A673 (cell line): ENCODE measurements around the gene BTBD18. TPM values are rescaled to one million over a fixed set of nuclear protein-coding genes. Genes with fewer than 3 reads are reported as not detected.
A peak's percentile ranks its signal among the peaks of the same experiment; 100 is the strongest.

Experiments
- BruUV-seq: library from RNA; stranded (reverse); fragments of 400-500 nt; replicated peaks from 2 replicates; lab custom pipeline; 2021; lab: Mats Ljungman, UMichigan
- CTCF ChIA-PET: fragments of 300-600 bp; sonication (Branson Sonifier 250); formaldehyde crosslinking; loops from one replicate; lab custom pipeline; 2022; ENCODE audit warnings: antibody characterized with exemption; lab: Charles Lee
- POLR2A ChIA-PET: fragments of 300-600 bp; sonication (Branson Sonifier 250); formaldehyde crosslinking; loops from one replicate; lab custom pipeline; 2022; ENCODE audit warnings: antibody characterized with exemption; ENCODE audit not compliant: low non-redundant PET; lab: Charles Lee
- DNase-seq: peaks from one replicate; pipeline ENCODE4 v3.0.0-alpha.2; 2015; ENCODE audit warnings: low spot score
- H3K27ac ChIP-seq: fragments of 200-600 bp; sonication (generic); 2 replicates; pipeline ENCODE4 v1.5.1; 2016; ENCODE audit warnings: mixed run types, low read depth, mild to moderate bottlenecking, mixed read lengths, antibody characterized with exemption, low read length; ENCODE audit not compliant: poor library complexity, severe bottlenecking
- H3K27me3 ChIP-seq: fragments of 200-600 bp; sonication (generic); replicated peaks from 2 replicates; pipeline ENCODE4 v1.6.1; 2017; ENCODE audit warnings: mixed run types, low read depth, mild to moderate bottlenecking, mixed read lengths, antibody characterized with exemption, low read length; ENCODE audit not compliant: insufficient read depth, poor library complexity
- H3K36me3 ChIP-seq: fragments of 200-600 bp; sonication (generic); 2 replicates; pipeline ENCODE4 v1.6.1; 2016; ENCODE audit warnings: mixed run types, mild to moderate bottlenecking, mixed read lengths, antibody characterized with exemption, low read length; ENCODE audit not compliant: insufficient read depth, poor library complexity, severe bottlenecking
- H3K4me1 ChIP-seq: fragments of 200-600 bp; sonication (generic); 2 replicates; pipeline ENCODE4 v1.6.1; 2017; ENCODE audit warnings: mixed run types, mild to moderate bottlenecking, mixed read lengths, antibody characterized with exemption, low read length; ENCODE audit not compliant: insufficient read depth, poor library complexity, severe bottlenecking
- H3K4me3 ChIP-seq: fragments of 200-600 bp; sonication (generic); 2 replicates; pipeline ENCODE4 v1.5.1; 2016; ENCODE audit warnings: low read depth, mixed run types, mild to moderate bottlenecking, mixed read lengths, low read length; ENCODE audit not compliant: poor library complexity, severe bottlenecking
- H3K9me3 ChIP-seq: fragments of 200-600 bp; sonication (generic); 2 replicates; pipeline ENCODE4 v1.6.1; 2016; ENCODE audit warnings: mixed run types, low read depth, mild to moderate bottlenecking, mixed read lengths, antibody characterized with exemption, low read length; ENCODE audit not compliant: poor library complexity, severe bottlenecking
- CTCF ChIP-seq: fragments of 300-800, 200-600 bp; sonication (generic); conservative IDR thresholded peaks from 2 replicates; pipeline ENCODE4 v1.5.1; 2017; ENCODE audit warnings: low read depth, mild to moderate bottlenecking, antibody characterized with exemption, low read length, moderate library complexity, mixed read lengths
- EZH2 ChIP-seq: fragments of 200-600 bp; sonication (generic); IDR thresholded peaks from 2 replicates; pipeline ENCODE4 v1.6.1; 2017; ENCODE audit warnings: borderline replicate concordance, low read depth, mild to moderate bottlenecking, mixed read lengths, antibody characterized with exemption, low read length; ENCODE audit not compliant: poor library complexity, severe bottlenecking
- intact Hi-C: fragments of 100-400 bp; cut with micrococcal nuclease; formaldehyde crosslinking; loops from one replicate; pipeline ENCODE4 v1.10.0; 2022; ENCODE audit not compliant: unreplicated experiment
- total RNA-seq: library from RNA; stranded (reverse); gene quantifications from 2 replicates; pipeline ENCODE4 v1.2.3, GENCODE V29; 2021

The BTBD18 gene
- total RNA-seq, 1 experiment from 2014 or later: not detected

- TF ChIP-seq EZH2: no peak
- peak; percentile 46; the same call in 1 of the 2 replicates for TF ChIP-seq CTCF
- Histone ChIP-seq H3K27ac (peak overlapping the region; percentile 98), H3K4me1 (peaks cover 20% of the 10 kb centered on the region), H3K4me3 (peak overlapping the region; percentile 84), H3K9me3 (no peaks in the 10 kb centered on the region), H3K36me3 (no peaks in the 10 kb centered on the region), H3K27me3 (no peaks in the 10 kb centered on the region)
- DNase-seq: peak; percentile 64
- POLR2A ChIA-PET: no interaction called here
- no TSS peak for BruUV-seq
- CTCF ChIA-PET: interaction anchor here (1.7 kb wide), 1 partner anchor 37 kb away, joined by 9 read pairs; no protein-coding TSS in a partner anchor
- intact Hi-C loops: loop anchor here (2.0 kb wide), 1 partner anchor 15 kb away; no protein-coding TSS in a partner anchor
These were observed 11.9 kb upstream of the BTBD18 start for GRCh38 chr11:57763568-57763967.

GRCh38 chr11:57762235-57762861, 10.7 kb upstream of the BTBD18 start:
- Histone ChIP-seq H3K36me3 (no peaks in the 10 kb centered on the region), H3K4me3 (peak overlapping the region; percentile 84), H3K4me1 (peaks cover 20% of the 10 kb centered on the region), H3K27me3 (no peaks in the 10 kb centered on the region), H3K9me3 (no peaks in the 10 kb centered on the region), H3K27ac (peak overlapping the region; percentile 98)
- TF ChIP-seq EZH2 (no peak), CTCF (no peak)
- CTCF ChIA-PET: interaction anchor here (1.7 to 3.2 kb wide), 2 partner anchors 38 to 39 kb away, joined by 9 to 30 read pairs; no protein-coding TSS in a partner anchor
- DNase-seq: peak; percentile 25
- TSS peak; percentile 86 for BruUV-seq
- POLR2A ChIA-PET: no interaction called here
- intact Hi-C loops: loop anchor here (2.0 kb wide), 1 partner anchor 16 kb away; no protein-coding TSS in a partner anchor

- Histone ChIP-seq H3K27me3 (no peaks in the 10 kb centered on the region), H3K4me3 (peak within 1 kb of the TSS; percentile 84), H3K36me3 (no peaks in the 10 kb centered on the region), H3K4me1 (peaks cover 20% of the 10 kb centered on the region), H3K9me3 (no peaks in the 10 kb centered on the region), H3K27ac (peak within 1 kb of the TSS; percentile 98)
- intact Hi-C loops: loop anchor here (2.0 kb wide), 2 partner anchors 17 to 39 kb away; no protein-coding TSS in a partner anchor
- TF ChIP-seq EZH2 (no peak), CTCF (no peak)
- DNase-seq: peak; percentile 99
- BruUV-seq: TSS peak; percentile 99
- ChIA-PET CTCF (interaction anchor here (1.3 to 3.2 kb wide), 3 partner anchors 10 to 40 kb away, joined by 4 to 30 read pairs (median 6); partner anchors contain the start of gene BTBD18), POLR2A (interaction anchor here (0.5 to 1.3 kb wide), 5 partner anchors 10 to 419 kb away, joined by 3 to 5 read pairs (median 4); partner anchors contain the start of gene BTBD18)
These were observed 9.9 kb upstream of the BTBD18 start, which contains the start of gene CTNND1 for GRCh38 chr11:57761301-57762234. Gene CTNND1, plus strand, starts transcription at chr11:57761802. Its CDS starts 29,677 bp downstream, at chr11:57791479.
